ENCODE results near the gene MRPL22.

DNA sequence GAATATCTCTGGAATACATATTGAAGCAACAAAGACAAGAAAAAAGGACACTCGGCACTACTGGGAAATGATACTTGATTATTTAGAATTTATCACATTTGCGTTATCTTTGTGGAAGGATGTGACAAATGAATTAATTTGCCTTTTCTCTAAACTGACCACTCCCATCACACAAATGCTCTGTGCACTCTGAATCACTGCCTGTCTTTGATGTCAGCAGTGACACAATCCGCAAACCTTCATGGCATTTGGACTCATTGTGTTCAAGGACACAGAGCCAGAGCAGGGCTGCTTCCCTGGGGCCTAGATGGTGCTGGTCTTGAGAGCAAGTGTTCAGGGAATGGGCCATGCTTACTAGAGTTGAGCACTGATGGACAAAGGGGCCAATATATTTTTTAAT is 67.8 kb downstream of the MRPL22 start:
- TF ChIP-seq EZH2 (IDR thresholded peaks at IDR 0.05; ENCODE audit: insufficient read depth, poor library complexity, severe bottlenecking) (no peak), EZH2phosphoT487 (IDR thresholded peaks at IDR 0.05; ENCODE audit: insufficient read depth, low read depth) (no peak)

Data from GM23248 (cell line).